NCI-H526 (cell line): ENCODE measurements around the gene PRKCA.

Experiments
- DNase-seq, 2 experiments: peaks; one replicate each; lab custom pipeline; 2025; lab: John Stamatoyannopoulos, UW

The PRKCA gene

DNA sequence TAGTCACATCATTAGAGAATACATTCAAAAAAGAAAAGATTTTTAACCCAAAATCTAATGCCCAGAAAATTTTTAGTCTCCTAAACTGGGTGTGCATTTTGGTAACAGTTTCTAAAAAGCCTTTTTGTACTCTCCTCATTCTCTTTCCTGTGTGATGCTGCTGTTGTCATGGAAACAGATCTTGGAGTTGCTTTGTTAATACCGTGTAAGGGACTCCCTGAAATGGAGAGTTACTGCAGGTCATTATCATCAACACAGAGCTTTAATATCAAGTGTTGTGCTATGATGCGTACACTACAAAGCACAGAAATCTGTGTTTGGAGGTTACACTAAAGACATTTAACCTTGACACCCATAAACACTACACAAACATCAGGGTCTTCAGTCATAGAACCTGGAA lies 216.3 kb downstream of the PRKCA start:
- no peak for DNase-seq

GRCh38 chr17:66519154-66519553 lies 216.7 kb downstream of the PRKCA start:
- no peak for DNase-seq

DNA sequence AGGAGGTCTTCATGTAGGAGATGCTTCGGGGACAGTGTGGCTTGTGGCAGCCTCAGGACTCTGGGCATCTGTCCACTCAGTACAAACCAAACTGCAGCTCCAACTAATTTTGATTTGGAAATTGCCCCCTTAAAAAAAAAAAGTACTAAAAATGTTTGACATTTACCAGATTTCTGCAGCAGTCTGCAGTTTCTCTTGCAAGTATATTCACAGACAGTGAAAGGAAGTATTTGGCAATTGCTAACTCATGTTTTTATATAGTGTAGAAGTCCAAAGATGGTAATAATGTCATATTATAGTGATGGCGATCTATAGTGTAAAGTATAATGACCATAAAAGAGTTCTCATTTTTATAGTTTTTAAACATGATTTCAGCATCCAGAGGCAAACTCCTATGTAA lies 218.6 kb downstream of the PRKCA start:
- no peak for DNase-seq

GRCh38 chr17:66522591-66523272 lies 220.3 kb downstream of the PRKCA start:
- DNase-seq, result no peak

DNA sequence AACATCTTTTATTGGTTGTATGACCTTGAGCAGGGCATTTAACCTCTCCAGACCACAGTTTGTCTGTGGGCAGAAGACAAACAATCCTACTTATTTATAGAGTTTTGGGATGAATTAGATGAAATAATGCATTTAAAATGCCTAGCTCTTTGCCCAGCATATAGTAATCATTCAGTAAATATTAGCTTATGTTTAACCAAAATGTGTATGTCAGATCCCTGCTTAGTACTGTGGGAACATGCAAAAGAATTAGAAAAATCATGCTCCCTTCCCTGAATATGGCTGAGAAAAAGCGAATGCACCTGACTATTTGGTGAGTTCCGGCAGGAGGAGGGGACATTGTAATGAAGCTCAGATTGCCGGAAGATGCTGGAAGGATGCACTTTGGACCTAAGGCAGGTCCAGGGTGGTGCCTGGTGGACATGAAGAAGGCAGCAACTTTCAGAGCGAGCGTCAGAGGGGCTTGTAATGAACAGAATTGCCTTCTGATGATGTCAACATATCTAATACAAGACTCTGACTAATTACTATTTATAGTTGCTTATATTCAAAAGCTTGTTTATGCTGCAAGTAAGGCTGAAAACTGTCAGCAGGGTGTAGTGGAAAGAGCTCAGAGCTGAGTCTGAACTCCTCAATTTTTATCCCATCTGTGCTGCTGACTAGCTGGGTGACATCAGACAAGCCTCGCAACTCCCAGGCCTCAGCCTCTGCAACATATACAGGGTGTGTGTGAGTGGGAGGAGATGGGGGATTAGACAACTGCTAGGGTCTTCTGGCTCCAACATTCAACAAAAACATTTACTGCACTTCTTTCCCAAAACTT lies 221.2 kb downstream of the PRKCA start:
- DNase-seq, result no peak

DNA sequence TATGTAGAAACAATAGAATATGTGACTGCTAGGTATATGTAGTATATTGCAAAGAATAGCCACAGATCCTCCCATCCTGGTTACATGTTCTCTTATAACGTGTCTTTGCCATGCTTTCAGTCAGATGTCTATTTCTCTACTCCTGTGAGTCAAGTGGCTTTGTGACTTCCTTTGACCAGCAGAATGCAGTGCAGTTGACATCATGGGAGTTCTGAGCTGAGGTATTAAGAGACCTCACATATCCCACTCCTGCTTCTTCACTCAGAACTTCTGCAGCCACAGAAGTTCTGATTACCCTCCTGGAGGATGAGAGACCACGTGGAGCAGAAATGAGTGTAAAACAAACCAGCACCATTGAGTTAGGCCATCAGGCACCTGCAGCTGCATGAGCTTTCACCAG lies 222.5 kb downstream of the PRKCA start:
- no peak for DNase-seq

DNA sequence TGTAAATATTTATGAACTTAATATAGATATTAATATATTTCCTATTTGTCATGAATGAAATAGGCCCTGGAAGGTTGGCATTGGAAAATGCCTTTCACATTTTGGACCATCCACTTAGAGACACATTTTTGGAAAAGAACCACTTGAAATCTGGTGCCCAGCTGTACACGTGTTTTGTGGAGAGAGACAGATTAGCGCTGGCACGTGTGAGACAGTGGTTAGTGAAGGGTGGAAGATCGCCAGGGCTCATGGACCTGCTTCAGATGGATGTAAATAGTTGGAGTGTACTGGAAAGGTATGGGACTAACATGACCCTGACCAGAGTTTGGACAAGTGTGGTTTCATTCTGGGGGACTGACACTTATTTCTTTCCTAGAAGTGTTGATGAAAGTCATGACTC lies 222.9 kb downstream of the PRKCA start:
- DNase-seq, result no peak

DNA sequence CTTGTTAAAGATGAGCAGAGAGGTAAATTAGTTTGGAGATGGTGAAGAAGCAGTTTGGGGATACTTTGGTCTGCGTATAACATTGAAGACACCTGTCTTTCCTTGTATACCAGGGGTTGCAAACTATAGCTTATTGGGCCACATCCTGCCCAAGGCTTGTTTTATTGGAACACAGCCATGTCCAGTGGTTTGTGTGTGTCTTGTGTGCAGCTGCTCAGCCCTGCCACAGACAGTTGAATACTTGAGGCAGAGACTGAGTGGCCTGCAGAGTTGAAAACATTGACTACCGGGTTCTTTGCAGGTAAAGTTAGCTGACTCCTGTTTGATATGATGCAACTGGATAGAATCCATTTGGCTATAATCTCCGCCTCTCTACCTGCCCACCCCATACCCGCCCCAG lies 224.4 kb downstream of the PRKCA start:
- DNase-seq, result no peak

DNA sequence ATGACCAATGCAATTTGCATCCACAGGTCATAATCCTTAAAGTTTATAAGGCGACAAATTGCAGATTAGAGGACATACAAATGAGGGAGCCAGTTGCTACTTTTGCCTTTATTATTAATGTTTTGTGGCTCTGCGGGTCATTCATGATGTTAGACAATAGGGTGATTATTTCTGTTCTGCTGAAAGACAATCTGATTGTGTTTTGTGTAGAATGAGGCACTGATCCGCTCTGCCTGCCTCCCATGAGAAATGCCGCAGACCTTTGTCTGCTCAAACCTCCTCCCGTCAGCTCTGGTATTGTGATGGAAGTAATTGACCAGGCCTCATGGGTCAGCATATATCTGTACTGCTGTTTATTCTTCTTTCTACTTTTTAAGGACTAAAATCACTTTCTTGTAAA lies 224.9 kb downstream of the PRKCA start:
- DNase-seq, result peak; percentile 74 to 80

- DNase-seq, result no peak
Observed at GRCh38 chr17:66531851-66532295, 229.5 kb downstream of the PRKCA start.

- peak; percentile 89 to 91 for DNase-seq
Observed at GRCh38 chr17:66533572-66533971, 231.2 kb downstream of the PRKCA start.

- DNase-seq, result peak; percentile 43 to 51
Observed at GRCh38 chr17:66533986-66534385, 231.6 kb downstream of the PRKCA start.

DNA sequence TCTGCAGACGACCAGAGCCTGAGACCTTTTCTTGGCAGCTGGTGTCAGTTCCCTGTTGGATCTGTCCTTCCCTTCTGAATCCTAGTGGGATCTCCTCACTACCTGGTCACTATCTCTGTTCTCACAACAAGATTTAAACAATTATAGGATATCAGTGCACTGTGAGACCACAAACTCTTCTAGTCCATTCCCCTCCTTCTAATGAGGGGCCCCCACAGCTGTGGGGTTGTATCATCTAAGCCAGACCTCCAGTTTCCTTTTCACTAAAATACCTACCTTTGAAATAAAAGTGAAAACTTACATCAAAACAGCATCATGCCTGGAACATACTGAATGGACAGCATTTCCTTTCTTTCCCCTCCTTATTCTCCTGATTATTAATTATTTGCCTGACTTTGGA lies 233.2 kb downstream of the PRKCA start:
- DNase-seq, result no peak

GRCh38 chr17:66537502-66537901 lies 235.1 kb downstream of the PRKCA start:
- DNase-seq, result no peak

DNA sequence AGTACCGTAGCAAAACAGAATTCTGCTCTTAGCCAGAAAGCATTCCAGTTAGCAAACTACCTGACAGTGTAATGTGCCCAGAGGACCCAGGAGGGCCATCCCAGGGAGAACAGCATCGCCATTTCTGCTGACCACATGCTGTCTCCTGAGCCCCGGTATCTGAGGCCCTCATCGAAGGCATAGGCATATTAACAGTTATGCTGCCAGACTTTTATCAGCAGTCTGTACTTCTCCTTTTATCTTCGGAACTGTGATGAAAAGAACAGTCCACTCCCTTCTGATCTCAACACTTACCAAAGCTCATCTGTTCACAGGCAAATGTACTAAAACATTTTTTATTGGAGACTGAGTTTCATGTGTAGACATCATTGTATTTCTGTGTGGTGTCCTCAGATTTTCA lies 236.4 kb downstream of the PRKCA start:
- no peak for DNase-seq

DNA sequence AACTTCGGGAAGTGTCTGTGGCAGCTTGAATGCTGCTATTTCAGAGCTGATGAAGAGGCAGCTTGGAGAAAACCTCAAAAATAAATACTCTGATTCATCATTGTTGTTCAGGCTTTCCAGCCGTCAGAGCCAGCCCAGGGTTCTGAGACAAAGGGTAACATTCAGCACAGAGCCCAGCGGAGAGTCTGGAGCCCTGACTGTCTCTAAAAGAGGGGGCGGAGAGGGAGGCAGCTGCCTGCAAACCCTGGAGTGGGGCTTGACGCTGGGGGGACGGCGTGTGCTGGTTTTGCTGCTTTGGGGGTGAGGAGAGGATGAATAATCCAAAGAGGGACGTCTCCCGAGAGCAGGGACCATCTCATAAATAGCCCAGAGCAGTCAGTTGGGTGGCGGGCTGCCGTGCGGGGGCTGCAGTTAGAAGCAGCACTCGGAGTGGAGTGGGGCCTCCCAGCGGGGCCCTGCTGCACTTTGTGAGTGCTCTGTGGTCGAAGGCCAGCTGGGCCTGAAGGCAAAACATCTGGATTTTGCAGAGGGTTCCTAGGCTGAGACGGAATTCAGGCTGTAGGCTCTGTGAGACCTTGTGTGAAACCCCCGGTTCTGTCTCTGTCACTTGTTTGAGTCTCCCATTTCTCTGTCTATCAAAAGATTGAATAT lies 237.8 kb downstream of the PRKCA start:
- no peak for DNase-seq

DNA sequence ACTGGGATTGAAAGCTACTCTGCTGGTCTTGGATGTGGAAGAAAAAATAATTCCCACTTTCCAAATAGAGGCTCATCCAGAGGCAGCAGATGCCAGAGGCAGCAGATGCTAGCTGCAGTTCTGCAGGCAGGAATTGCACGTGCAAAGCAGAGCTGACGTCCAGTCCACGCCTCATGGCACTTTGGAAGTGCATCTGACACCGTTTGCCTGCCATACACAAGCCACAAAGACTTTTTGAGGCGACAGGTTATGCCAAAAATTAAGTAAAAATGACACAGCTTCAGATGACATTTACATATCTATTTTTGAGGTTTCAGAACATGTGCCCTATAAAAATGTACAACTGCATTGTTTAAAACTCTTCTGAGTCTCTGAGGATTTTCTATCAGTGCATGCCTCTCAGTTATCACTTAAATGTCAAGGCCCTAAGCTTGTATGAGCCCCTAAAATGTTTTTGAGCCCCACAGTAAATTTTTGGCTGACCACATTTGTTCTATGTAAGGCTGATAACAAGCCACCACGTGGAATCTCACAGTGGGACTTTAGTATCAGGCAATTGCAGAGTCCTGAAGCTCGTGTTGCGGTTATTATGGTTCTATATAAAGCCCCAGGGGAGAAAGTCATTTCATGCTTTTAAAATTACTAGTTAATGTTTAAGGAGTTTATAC lies 239.2 kb downstream of the PRKCA start:
- DNase-seq, result no peak

- DNase-seq, result no peak
Observed at GRCh38 chr17:66542129-66542966, 239.9 kb downstream of the PRKCA start.

DNA sequence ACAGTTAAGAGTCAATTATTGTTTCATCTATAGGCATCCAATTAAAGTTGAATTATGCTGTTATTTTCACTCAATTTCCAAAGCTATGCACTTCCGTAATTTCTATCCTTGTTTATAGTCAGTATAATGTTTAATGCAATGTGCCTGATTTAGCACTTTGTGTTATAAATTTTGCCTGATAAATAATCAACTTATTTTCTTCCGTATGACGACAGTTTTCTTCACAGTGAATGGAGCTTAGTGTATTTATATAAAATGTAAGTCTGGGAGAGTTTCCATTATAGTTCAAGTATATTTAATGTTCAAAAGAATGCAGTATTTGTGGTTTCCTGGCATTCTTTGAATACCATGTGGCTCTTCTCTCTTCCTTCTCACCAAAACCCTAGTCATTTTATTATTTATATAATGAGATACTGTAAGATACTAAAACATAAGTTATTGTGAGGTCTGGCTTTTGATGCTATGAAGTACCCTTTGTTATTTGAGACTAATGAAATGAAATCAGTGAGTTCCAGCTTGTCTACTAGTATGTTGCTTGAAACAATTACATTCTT lies 240.6 kb downstream of the PRKCA start:
- no peak for DNase-seq

DNA sequence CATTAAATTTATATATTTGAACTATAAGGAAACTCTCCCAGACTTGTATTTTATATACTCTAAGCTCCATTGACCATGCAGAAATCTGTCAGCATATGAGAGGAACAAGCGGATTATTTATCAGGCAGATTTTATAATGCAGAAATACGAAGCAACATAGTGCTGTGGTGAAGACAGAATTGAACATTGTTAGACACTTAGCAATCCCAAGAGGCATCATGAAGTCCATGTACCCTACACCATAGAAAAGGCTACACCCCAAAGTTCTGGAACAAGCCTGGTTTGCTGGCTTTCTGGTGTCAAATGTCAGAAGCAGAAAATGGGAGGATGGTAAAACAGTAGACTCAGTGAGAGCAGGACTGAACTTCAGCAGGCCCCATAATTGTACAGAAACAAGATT lies 241.1 kb downstream of the PRKCA start:
- DNase-seq, result no peak

DNA sequence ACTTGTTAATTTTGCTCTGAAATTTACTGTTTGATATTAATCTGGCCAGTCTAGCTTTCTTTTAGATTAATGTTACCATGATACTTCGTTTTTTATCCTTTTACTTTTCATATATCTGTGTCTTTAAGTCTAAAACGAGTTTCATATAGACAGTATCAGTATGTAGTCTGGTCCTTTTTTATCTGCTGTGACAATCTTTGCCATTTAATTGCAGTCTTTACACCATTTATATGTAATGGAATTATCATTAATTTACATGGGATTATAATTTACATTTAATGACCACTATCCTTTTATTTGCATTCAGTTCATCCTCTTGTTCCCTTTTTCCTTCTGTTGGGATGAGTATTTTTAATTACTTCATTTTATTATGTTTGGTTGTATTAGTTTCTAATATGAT lies 243.5 kb downstream of the PRKCA start:
- no peak for DNase-seq
